Amygdala (tissue), 56 donors: ENCODE results near the gene CLEC1B.
"Not testable (repeated sequence)": the region's sequence is repeated elsewhere in the genome, so short reads cannot be mapped to it uniquely, and the experiment has no call there.

Experiments used
- DNase-seq, 56 donors: peaks; one replicate each; lab custom pipeline; 2025; lab: John Stamatoyannopoulos, UW

Gene CLEC1B

DNA sequence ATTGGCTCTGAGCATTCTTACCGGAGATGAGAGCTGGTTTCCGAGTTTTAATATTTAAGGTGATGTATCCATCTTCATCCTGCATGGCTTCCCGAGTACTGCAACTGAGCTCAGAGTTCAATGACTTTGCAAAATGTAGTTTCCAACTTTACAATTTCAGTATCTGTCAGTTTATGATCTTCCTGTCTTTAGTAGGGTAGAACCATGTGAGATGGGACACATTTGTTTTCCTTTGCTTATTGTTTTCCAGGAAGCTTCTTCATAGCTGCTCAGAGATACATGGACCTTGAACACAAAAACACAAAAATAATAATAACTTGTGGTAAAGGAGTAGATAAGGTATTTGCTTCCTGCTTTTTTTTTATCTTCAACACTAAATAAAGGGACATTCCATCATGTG lies at the start of gene CLEC1B:
Gene CLEC1B (minus strand): TSS at position 106 of the 400 bp plus-strand sequence. CDS start 21 bp downstream, at position 85.
- no peak for DNase-seq

DNA sequence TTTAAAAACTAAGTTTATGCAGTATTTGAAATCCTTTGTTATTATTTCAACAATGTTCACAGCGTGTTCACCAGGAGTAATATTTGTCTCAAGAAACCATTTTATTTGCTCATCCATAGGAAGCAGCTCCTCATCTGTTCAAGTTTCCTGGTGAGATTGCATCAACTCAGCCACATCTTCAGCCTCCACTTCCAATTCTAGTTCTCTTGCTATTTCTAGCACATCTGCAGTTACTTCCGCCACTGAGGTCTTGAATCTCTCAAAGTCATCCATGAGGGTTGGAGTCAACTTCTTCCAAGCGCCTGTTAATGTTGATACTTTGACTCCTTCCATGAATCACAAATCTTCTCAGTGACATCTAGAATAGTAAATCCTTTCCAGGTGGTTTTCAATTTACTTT lies 49.6 kb upstream of the CLEC1B start:
- peak in 3 of 56 donors; percentile 2 to 29 (median 3) for DNase-seq

DNA sequence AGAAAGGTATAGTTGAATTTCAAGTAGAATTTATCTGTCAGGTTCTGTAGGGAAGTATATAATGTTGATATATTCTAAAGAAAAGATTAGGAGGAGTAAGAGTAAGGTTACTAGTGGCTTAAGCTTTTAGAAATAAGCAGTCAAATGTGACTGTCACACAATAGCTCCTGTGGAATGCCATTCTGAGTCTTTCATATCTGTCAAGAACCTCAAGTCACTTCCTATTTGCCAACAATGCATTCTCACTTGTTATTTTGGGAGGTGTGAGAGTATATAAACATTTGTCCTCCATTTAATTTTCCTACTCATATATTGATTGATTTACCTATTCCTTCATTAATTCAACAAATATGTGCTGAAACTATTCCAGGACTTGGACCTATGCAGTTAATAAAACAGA lies 43.2 kb upstream of the CLEC1B start:
- DNase-seq = no peak

DNA sequence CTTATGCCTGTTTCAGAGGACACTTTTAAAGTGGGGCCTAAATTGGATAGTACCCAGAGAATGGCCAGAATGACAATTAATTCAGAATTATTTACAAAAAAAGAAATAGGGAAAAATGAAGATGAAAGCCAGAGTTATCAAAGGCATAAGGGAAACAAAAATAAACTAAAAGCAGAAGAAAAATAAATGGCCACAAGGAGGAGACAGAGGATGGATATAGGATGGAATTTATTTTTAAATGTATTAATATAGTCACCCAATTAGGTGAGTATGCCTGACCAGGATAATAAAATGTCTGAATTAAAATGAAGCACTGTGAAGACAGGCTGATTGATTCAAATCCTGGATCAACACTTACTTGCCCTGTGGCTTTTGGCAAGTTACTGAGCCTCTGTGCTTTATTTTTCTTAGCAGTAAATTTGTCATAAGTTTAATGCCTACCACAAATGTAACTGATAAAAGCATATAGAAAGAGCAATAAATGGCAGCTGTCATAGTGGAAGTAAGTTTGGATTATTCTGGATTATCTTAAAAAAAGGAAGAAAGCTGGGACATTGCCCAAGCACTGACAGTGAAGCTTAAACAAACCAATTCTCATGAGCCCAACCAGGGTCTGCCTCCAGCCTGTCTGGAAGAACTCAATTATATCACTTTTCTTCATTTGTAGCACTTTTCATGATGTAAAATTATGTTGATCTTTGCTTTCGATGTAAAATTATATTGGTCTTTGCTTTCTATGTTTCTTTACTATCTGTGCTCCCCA lies 35.0 kb upstream of the CLEC1B start:
- no peak for DNase-seq

DNA sequence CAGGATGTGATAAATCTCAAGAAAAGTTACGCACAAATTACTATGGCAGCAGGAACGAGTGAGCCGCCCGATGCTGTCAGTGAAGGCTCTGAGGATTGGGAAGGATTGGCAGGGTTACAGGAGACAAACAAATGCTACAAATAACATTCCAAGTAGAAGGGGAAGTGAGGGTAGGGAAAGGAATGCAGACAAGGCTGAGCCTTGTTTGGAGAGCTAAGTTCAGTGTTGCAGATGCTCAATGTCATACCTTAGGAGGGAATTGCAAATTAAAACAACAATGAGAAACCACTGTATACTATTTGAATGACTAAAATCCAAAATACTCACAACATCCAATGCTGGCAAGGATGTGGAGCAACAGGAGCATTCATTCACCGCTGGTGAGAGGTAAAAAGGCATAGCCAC lies 32.9 kb upstream of the CLEC1B start:
- no peak for DNase-seq

DNA sequence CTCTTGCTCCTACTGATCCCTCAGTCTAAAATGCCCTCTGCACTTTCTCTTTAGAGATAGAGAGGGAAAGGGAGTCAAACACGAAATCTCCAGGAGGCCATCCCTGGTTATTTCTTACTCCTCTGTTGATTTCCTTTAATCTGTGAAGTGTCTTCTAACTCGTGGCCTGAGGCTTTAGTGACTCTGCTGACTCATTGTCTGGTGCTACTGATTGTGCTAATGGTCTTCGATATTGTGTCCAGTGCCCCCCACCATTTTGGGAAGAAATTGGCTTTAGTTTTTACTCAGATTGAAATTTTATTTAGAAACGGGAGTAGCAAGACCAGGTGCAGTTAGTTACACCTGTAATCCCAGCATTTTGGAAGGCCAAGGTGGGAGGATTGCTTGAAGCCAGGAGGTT lies 32.4 kb upstream of the CLEC1B start:
- DNase-seq = no peak

DNA sequence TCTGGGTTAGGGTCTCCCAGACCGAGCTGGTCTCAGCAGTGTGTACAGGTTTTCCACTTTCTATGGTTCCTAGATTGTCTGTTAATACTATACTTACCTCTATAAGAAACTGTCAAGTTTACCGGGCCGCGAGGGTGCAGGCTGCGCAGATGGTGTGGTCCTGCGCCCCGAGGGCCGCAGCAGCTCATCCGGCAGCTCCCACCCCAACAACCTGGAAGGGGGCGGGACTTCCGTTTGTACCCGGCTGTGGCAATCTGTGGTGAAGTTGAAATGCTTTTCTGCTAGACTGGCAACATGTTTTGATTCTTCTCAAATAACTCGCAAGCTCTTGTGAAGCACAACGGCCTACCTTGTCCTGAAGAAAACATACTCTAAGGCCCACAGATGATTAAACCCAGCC lies 31.5 kb upstream of the CLEC1B start, which contains the start of gene CLEC9A:
Gene CLEC9A (plus strand): TSS at position 237 of the 400 bp plus-strand sequence. CDS start 22,006 bp downstream, outside the sequence.
- DNase-seq = no peak

DNA sequence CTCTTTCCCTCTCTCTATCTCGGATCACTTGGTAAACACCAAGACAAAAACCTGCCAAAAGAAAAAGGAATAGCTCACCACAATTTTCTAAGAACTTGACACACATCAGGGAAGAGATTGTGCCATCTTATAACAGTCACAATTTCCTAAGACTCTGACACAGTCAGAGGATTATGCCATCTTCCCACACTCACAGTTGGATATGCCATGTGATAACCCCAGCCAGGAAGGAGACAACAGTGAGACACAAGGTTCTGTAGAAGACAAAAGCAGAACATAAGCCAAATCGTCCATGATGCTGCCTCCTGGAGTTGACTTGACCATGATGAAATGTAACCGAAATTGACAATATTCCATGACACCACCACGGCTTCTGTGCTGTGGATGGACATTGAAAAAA lies 28.8 kb upstream of the CLEC1B start:
- no peak for DNase-seq

DNA sequence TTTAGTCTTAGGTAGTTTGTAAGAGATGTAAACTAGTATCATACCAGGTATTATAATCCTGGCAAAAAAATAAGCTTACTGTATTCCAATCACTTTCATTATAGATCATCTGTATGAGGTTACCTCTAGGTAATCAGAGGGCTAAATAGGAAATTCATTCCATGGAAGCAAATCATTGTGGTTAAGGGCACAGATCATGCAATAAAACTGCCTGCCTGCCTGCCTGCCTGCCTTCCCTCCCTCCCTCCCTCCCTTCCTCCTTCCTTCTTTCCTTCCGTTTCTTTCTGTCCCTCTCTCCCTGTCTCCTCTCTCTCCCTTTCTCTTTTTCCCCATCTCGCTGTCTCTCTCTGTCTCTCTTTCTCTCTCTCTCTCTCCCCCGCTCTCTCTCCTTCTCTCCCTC lies 28.4 kb upstream of the CLEC1B start:
- DNase-seq = no peak

DNA sequence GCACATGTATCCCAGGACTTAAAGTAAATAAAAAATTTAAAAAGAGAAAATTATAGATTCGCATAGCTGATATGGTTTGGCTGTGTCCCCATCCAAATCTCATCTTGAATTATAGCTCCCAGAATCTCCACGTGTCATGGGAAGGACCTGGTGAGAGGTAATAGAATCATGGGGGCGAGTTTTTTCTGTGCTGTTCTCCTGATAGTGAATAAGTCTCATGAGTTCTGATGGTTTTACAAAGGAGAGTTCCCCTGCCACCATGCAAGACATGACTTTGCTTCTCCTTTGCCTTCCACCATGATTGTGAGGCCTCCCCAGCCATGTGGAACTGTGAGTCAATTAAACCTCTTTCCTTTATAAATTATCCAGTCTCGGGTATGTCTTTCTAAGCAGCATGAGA lies 27.7 kb upstream of the CLEC1B start:
- not testable (repeated sequence) for DNase-seq

DNA sequence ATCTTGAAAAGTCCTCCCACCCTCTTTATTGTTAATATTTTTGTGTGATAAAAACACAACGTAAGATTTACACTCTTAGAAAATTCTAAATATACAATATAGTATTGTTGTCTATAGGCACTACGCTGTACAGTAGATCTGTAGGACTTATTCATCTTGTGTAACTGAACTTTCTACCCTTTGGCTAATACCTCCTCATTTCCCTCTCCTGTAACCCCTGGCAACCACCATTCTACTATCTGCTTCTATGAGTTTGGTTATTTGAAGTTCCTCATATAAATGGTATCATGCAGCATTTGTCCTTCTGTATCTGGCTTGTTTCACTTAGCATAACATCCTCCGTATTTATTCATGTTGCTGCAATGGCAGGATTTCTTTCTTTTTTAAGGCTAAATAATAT lies 26.3 kb upstream of the CLEC1B start:
- DNase-seq = no peak

DNA sequence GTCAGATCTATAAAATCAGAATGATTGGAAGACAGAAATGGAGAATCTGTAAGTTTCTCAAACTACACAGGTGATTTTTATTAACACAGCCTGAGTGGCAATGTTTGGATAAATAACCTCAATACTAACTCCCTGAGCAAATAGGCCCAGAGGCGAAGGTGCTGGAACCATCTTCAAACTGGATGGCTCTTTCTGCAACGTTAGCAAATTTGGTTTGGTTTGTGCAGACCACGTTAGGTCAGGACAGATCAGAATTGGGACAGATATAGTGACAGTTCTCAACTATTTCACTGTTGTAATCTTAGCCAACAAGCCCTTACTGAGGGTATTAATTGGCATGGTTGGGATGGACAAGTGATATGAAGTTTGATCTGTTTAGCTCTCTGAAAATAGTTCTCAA lies 22.4 kb upstream of the CLEC1B start:
- no peak for DNase-seq

DNA sequence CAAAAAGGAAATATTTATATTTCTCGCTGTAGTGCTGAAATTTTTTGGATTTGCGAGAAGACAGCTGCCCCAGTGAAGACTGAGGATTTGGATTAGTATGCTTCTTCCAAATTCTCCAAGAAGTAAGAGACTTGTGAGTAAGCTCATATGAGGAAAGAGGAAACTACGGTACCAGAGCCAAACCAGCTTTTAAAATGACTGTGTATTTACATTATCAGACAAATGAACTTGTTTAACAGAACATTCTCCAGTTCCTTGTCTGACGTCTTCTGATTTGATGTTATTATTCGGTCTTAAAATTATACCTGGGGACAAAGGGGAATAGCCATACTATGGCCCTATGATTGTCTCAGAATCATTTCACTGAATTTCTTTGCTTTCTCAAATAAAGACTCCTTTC lies 19.5 kb upstream of the CLEC1B start:
- no peak for DNase-seq

DNA sequence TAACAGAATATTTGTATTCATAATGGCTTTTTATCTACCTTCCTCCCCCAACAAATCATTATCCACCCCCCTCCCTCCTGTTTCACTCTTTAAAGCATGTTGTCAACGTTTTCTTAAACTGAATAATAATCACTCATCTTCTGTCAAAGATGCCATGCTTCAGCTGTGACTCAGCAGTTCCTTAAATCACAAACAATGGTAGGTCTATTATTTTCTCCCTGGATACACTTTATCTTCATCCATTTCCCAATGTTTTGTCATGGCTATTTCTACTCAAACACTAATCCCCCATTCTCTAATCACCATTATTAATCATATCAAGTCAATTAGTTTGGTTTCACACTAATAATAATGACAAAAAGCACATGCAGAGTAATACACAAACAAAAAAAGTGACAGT lies 18.0 kb upstream of the CLEC1B start:
- DNase-seq = no peak

DNA sequence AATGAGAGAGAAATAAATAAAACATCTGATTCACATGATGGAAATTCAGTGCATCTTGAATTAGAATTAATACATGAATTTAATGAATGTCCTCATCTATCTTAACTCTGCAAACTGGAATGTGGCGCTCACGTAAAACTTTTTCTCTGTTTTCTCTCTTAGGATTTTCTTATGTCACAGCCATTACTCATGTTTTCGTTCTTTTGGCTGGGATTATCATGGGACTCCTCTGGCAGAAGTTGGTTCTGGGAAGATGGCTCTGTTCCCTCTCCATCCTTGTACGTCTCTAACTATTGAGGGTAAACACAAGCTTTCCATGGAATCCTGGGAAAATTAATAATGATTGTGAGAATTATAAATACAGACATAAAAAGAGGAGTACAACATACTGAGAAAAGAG lies 16.5 kb upstream of the CLEC1B start:
- DNase-seq = no peak

DNA sequence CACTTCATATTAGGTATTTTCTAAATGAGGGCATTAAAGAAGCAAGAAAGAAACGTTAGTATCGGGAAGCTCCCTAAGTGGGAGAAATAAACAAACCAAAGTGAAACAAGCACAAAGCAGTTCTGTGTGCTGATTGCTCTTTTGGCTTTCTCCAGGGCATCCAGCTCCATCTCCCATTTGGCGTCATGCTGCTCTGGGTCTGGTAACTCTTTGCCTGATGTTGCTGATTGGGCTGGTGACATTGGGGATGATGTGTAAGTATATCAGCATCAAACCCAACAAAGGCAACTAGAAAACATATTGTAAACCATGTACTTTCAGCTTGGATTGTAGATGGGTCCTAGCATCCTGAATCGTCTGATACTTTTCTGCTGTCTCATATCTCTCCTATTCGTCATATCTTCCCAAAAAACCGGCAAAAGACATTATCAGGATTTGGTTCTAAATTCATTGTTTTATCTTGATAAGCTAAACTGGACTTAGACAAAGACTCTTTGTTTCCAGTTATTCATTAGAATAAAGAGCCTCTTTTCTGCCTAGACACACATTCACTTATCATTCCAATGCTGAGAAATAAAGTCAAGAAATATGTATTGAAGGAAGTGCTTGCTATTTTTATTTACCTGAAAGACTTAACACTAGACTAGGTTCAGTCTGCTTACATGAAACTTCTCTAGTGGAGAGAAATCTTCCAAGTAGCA lies 13.9 kb upstream of the CLEC1B start:
- peak in 10 of 56 donors; percentile 4 to 53 (median 13) for DNase-seq

DNA sequence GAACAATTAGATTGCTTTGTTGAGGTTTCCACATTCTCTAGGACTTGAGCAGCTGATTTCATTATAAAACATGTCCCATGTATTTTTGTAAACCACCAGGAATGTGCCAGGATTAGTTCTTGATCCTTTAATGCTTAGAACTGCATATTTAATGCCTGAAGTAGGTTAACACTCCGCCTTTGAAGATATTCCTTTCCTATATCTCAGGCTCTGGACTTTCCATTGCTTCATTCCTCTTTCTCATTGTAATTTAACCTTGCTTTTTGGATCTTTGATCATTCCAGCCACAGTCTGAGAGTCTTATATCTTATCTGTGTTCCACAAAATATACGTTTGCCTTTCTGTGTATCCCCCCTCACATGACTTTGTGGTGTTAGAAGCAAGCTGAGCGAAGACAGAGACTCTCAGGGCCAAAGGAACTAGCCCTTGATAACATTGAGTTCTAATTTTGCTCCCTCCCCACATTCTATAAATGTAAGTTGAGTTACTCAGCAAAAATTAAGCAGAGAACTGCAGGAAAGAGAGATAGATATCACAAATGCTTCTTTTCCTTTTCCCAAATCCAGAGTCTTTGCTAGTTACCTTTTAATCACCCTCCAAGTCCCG lies 2.4 kb upstream of the CLEC1B start:
- DNase-seq = no peak

DNA sequence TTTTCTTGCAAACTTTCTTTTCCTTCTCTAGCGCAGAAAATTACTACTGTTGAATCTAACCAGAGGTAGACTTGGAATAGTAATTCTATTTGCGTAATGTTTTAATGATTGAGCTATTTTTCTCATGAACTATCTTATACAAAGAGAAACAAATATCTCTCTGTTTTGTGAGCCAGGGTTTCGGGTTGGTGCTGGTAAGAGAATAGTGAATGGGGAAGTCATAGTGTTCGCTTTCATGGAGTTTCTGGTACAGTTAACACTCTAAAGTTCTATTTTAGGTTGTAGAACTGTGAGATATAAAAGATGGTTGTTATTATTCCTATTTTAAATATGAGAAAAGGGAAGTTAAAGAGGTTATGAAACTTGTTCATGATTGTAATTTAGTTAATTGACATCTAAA lies 6.6 kb downstream of the CLEC1B start:
- peak in 1 of 56 donors; percentile 17 for DNase-seq

DNA sequence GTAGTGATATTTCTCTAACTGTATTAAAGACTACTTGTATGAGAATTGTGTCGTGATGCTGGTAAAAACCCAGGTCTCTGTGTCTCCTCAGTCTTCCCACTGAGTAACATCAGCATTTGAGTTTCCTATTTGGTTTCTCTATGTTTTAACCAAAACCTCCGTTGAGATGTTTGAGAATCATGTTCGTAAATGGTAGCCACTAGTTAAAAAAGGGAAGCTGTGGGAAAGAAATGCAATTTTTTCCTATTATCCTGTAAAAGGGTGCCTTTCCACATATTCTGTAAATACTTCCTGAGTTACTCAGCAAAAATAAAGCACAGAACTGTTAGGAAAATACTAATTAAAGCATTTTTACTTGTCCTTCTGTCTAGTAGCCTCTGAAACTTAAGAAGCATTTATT lies 7.0 kb downstream of the CLEC1B start:
- DNase-seq = no peak

DNA sequence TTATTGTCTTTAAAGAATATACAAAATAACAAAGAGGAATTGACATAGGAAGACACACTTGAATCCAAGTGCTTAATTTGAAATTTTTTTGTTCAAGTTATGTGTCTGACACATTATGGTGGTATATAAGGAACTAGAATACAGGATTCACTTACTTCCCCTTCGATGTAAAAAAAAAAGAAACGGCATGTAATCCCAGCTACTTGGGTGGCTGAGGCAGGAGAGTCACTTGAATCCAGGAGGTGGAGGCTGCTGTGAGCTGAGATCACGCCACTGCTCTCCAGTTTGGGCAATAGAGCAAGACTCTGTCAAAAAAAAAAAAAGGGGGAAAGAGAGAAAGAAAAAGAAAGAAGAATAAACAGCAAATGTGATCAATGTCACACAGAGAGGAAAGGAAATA lies 18.8 kb downstream of the CLEC1B start:
- no peak for DNase-seq

DNA sequence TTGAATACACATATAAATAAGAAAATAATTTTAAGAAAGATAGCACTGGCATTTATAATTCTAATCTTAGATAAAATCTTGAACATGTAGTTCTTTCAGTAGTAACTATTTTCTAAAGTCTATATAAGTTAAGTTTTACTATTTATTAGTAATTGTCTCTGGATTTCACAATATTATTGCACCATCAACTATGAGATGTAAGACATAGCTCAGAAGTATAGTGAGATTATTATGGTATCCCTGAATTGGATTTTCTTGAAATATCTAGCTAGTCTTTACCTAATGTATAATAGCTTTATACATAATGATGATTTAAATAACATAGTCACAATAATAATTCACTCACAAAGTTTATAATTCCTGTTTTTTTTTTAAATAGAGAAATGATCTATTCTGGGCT lies 21.0 kb downstream of the CLEC1B start:
- DNase-seq = no peak

DNA sequence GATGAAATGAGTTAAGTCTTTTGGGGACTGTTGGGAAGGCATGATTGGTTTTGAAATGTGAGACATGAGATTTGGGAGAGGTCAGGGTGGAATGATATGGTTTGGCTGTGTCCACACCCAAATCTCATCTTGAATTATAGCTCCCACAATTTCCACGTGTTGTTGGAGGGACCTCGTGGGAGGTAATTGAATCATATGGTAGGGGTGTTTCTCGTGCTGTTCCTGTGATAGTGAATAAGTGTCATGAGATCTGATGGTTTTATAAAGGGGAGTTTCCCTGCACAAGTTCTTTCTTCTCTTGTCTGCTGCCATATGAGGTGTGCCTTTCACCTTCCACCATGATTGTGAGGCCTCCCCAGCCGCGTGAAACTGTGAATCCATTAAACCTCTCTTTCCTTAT lies 22.3 kb downstream of the CLEC1B start:
- DNase-seq = not testable (repeated sequence)
